Adrenal gland (tissue), 12 donors: ENCODE data around the gene CD101. TPM values are rescaled to one million over a fixed set of nuclear protein-coding genes. Genes with fewer than 3 reads are reported as not detected.
A peak's percentile ranks its signal among the peaks of the same experiment; 100 is the strongest.

Experiments
- DNase-seq, 7 donors: peaks; one replicate each; pipeline ENCODE4 v3.0.0-alpha.2; 2019 to 2020
- H3K27ac ChIP-seq, 5 donors: fragments of 200-600 bp; sonication (generic) in 4 of 5; 1 replicate in 3 of 5; 2 replicates in 2 of 5; pipeline versions ENCODE4 v1.5.1 to v1.8.0; 2016 to 2020; ENCODE audit warnings: mild to moderate bottlenecking in 1 of 5
- H3K27me3 ChIP-seq: fragments of 200-600 bp; 2 replicates; pipeline ENCODE4 v1.8.0; 2021
- H3K36me3 ChIP-seq, 2 donors: fragments of 200-600 bp; replicated peaks in 1 of 2; 1 replicate in 1 of 2; 2 replicates in 1 of 2; pipeline versions ENCODE4 v1.5.1 to v1.8.0; 2018 to 2022
- H3K4me1 ChIP-seq, 2 donors: fragments of 200-600 bp; replicated peaks in 1 of 2; 1 replicate in 1 of 2; 2 replicates in 1 of 2; pipeline versions ENCODE4 v1.5.1 to v1.8.0; 2018 to 2021
- H3K4me3 ChIP-seq, 4 donors: fragments of 200-600 bp; sonication (generic) in 3 of 4; one replicate each; pipeline ENCODE4 v1.5.1; 2016 to 2018
- H3K9me3 ChIP-seq, 3 donors: fragments of 200-600 bp; sonication (generic) in 1 of 3; replicated peaks in 1 of 3; 1 replicate in 2 of 3; 2 replicates in 1 of 3; pipeline versions ENCODE4 v1.5.1 to v1.8.0; 2016 to 2021
- CTCF ChIP-seq, 6 experiments: fragments of 450-650 bp in 4 of 6; fragments of 200-600 bp in 2 of 6; sonication (generic) in 1 of 6; IDR thresholded peaks; 1 replicate in 5 of 6; 2 replicates in 1 of 6; pipeline versions ENCODE4 v1.5.1 to v1.8.0; 2016 to 2021; ENCODE audit warnings: antibody characterized with exemption in 6 of 6, mild to moderate bottlenecking in 2 of 6, moderate library complexity in 1 of 6
- POLR2A ChIP-seq, 2 donors: fragments of 450-650 bp; IDR thresholded peaks; one replicate each; pipeline ENCODE4 v1.6.1; 2017; ENCODE audit warnings: antibody characterized with exemption in 2 of 2, mild to moderate bottlenecking in 2 of 2, moderate library complexity in 1 of 2
- WGBS, 4 donors: extraction: QIAGEN DNeasy Blood & Tissue Kit in 2 of 4; methylation state at CpG; one replicate each; pipeline versions ENCODE4 v1.1.5 to v1.1.7; 2013 to 2017; 5-methylcytosine and 5-hydroxymethylcytosine counted together
- intact Hi-C, 2 donors: fragments of 100-400 bp; cut with DNase I; formaldehyde crosslinking; loops; one replicate each; pipeline versions ENCODE4 v1.14.1 to v1.15.0; 2022 to 2023
- polyA plus RNA-seq, 3 donors: library from polyadenylated mRNA; stranded (reverse); fragments of 200-250 nt in 2 of 3; fragments of 350-450 nt in 1 of 3; fragmentation: Illumina TruSeq in 1 of 3; extraction: RNeasy Lipid Tissue Mini Kit (QIAGEN cat#74804) in 1 of 3; gene quantifications; one replicate each; pipeline ENCODE4 v1.2.3, GENCODE V29; 2013 to 2014
- total RNA-seq, 9 donors: library from RNA; depleted of rRNA in 4 of 9; stranded (reverse); fragments of >200 nt in 4 of 9; fragments of 120-200 nt in 1 of 9; fragmentation: NEBNext Ultra II Directional in 1 of 9; extraction: Animal tissue kit (Norgen Biotek cat#: 25700) in 1 of 9; gene quantifications; one replicate each; pipeline versions ENCODE4 v1.1.0 to v1.2.4, GENCODE V29; 2013 to 2023
- donor health status: healthy with polysubstance abuse.
- donor health status: Bipolar disorder and iron deficiency.
- donor health status: DM: yes; HTN: yes; CAD: no.
- donor health status: DM: no; HTN: no; CAD: no.
- donor health status: DM: no; HTN: no; CAD: no.
- donor health status: DM: yes; HTN: yes; CAD: no.

Gene CD101
- total and polyA plus RNA-seq, 12 donors, result 0.47 to 7.5 (median 1.8) TPM

GRCh38 chr1:116988908-116989307 is 12.7 kb upstream of the CD101 start:
- 50 to 62% (median 58%) methylated on average over 1 to 2 of the region's 2 CpGs for WGBS, 4 donors
- H3K4me1 ChIP-seq, result peaks cover 19 to 39% of the 10 kb centered on the region in 2 donors
- TF ChIP-seq POLR2A (IDR thresholded peaks at IDR 0.05), result no peak
- no peak for TF ChIP-seq CTCF (IDR thresholded peaks at IDR 0.05)
- no peaks in the 10 kb centered on the region for H3K9me3 ChIP-seq
- no peak overlapping the region for H3K4me3 ChIP-seq
- no peaks in the 10 kb centered on the region for H3K27me3 ChIP-seq
- peak overlapping the region; percentile 24 to 83 (median 61) for H3K27ac ChIP-seq
- DNase-seq, result no peak
- H3K36me3 ChIP-seq, result no peaks in the 10 kb centered on the region
- intact Hi-C loops, result loop anchor here in 1 of 2 donors (10.0 kb wide), 1 partner anchor 74 kb away; no protein-coding TSS in a partner anchor

DNA sequence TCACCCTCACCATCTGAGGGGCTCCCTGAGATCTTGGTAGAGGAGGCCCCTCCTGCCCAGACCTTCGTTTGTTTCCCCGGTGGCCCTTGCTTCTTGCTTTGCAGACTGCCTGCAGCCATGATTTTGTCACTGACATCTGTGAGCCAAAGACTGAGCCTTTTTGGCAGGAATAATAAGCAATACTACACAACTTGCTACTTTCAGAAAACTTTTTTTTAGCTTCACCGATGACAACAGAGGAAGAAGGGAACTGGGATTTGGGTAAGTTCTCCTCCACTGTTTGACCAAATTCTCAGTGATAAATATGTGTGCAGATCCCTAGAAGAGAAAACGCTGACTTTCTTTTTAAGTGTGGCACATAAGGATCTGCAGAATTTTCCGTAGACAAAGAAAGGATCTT is 11.7 kb upstream of the CD101 start:
- Histone ChIP-seq H3K36me3 (no peaks in the 10 kb centered on the region), H3K4me3 (no peak overlapping the region), H3K27me3 (no peaks in the 10 kb centered on the region), H3K9me3 (no peaks in the 10 kb centered on the region), H3K4me1 (peaks cover 19 to 32% of the 10 kb centered on the region in 2 donors), H3K27ac (peak overlapping the region in 1 of 5 donors; percentile 83)
- WGBS, 4 donors, result 68 to 85% (median 71%) methylated on average over 5 of the region's 5 CpGs
- DNase-seq, result no peak
- TF ChIP-seq CTCF (IDR thresholded peaks at IDR 0.05) (no peak), POLR2A (IDR thresholded peaks at IDR 0.05) (no peak)
- intact Hi-C loops, result loop anchor here in 1 of 2 donors (10.0 kb wide), 1 partner anchor 75 kb away; no protein-coding TSS in a partner anchor

DNA sequence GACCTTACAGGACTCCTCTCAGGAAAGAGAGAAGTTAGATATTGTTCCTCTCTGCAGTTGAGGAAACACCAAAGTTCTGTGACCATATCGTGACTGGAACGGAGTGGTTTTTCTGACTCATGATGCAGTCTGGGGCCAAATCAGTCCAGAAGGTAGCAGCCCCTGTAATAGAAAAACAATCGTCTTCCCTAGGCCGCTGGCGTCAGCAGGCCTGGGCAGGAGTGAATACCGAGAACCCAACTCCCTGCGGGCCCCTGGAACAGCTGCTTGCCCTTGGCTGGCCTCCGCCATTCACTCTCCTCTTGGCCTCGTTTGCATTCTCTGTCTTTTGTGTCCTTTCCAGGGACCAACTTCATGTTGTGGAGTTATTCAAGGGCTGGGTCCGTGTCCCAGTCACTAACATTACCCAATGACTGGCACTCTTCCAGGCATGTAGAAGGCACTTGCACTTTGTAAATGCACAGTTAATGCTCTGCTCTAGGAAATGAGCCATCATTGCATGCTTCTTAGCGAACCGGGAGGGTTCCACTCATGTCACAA is 10.9 kb upstream of the CD101 start:
- no peaks in the 10 kb centered on the region for H3K27me3 ChIP-seq
- no peaks in the 10 kb centered on the region for H3K36me3 ChIP-seq
- WGBS, 4 donors, result 46 to 54% (median 49%) methylated on average over 11 to 12 of the region's 12 CpGs
- H3K4me1 ChIP-seq, result peaks cover 19 to 32% of the 10 kb centered on the region in 2 donors
- DNase-seq, result peak; percentile 49 to 80 (median 73)
- peak overlapping the region in 4 of 5 donors; percentile 33 to 75 (median 60) for H3K27ac ChIP-seq
- intact Hi-C loops, result no loop called here
- no peaks in the 10 kb centered on the region for H3K9me3 ChIP-seq
- no peak overlapping the region for H3K4me3 ChIP-seq
- TF ChIP-seq CTCF (IDR thresholded peaks at IDR 0.05), result no peak
- no peak for TF ChIP-seq POLR2A (IDR thresholded peaks at IDR 0.05)

DNA sequence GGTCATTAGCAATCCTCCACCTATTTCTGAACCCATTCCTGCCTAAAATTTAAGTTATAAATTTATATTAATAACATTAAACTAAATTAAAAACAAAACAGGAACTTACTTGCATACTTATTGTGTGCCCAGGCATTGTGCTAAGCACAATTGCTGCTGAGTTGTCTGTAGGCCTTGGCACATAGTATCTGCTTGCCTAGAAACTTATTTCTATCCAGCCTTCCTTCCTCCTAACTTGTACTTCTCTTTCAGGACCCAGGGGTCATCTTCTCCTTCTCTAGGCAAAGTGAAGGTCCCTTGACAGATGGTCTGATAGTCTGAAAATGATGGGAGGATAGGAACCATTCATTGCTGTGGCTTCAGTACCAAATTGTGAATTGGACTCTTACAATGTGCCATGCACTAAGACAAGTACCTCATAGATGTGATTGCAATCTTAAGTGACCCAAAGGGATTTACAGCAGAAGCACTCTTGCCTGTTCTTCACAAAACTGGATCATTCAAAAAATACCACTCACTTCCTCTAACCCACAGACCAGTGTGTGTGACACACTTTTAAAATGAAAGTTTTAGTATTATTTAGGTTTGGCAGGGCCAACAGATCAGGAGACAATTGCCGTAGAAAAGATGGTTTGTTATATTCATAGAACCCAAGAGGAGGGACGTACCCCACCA is 10.3 kb upstream of the CD101 start:
- no peak overlapping the region for H3K4me3 ChIP-seq
- H3K36me3 ChIP-seq, result no peaks in the 10 kb centered on the region
- intact Hi-C loops, result no loop called here
- no peaks in the 10 kb centered on the region for H3K27me3 ChIP-seq
- H3K9me3 ChIP-seq, result no peaks in the 10 kb centered on the region
- peaks cover 19 to 32% of the 10 kb centered on the region in 2 donors for H3K4me1 ChIP-seq
- TF ChIP-seq CTCF (IDR thresholded peaks at IDR 0.05), result no peak
- no peak for TF ChIP-seq POLR2A (IDR thresholded peaks at IDR 0.05)
- DNase-seq, result no peak
- 43 to 96% (median 67%) methylated on average over 2 of the region's 2 CpGs for WGBS, 4 donors
- peak overlapping the region in 4 of 5 donors; percentile 33 to 75 (median 60) for H3K27ac ChIP-seq
